PC-3 (cell line): ENCODE data around the gene COA1. TPM values are rescaled to one million over a fixed set of nuclear protein-coding genes. Genes with fewer than 3 reads are reported as not detected.
"Not testable (repeated sequence)": the region's sequence is repeated elsewhere in the genome, so short reads cannot be mapped to it uniquely, and the experiment has no call there.

Source experiments
- ATAC-seq: fragments of 200-7000 bp; cut with Tn5 transposase; 2 replicates; pipeline ENCODE4 v1.9.1; 2020; ENCODE audit warnings: mild to moderate bottlenecking, moderate library complexity
- BruUV-seq: library from RNA; stranded (reverse); fragments of 400-500 nt; replicated peaks from 2 replicates; lab custom pipeline; 2021; lab: Mats Ljungman, UMichigan
- CTCF ChIA-PET: fragments of 300-600 bp; sonication (Branson Sonifier 250); formaldehyde crosslinking; loops from one replicate; lab custom pipeline; 2022; ENCODE audit warnings: antibody characterized with exemption; lab: Charles Lee
- POLR2A ChIA-PET: fragments of 300-600 bp; sonication (Branson Sonifier 250); formaldehyde crosslinking; loops from one replicate; lab custom pipeline; 2022; ENCODE audit warnings: antibody characterized with exemption; ENCODE audit not compliant: unreplicated experiment; lab: Charles Lee
- DNase-seq: peaks from one replicate; pipeline ENCODE4 v3.0.0-alpha.2; 2015
- H2AFZ ChIP-seq: fragments of 300-600 bp; sonication (generic); 2 replicates; pipeline ENCODE4 v1.6.0; 2016; ENCODE audit warnings: antibody characterized with exemption, low read length
- H3F3A ChIP-seq: fragments of 300-600 bp; sonication (generic); one replicate; pipeline ENCODE4 v1.6.0; 2017; ENCODE audit warnings: antibody characterized with exemption, low read length, control low read depth, mild to moderate bottlenecking; ENCODE audit not compliant: unreplicated experiment
- H3K27ac ChIP-seq: fragments of 300-600 bp; sonication (generic); 2 replicates; pipeline ENCODE4 v1.5.1; 2016; ENCODE audit warnings: mild to moderate bottlenecking, low read length
- H3K27me3 ChIP-seq: fragments of 300-600 bp; sonication (generic); 2 replicates; pipeline ENCODE4 v1.6.1; 2016; ENCODE audit warnings: low read length, mixed read lengths
- H3K36me3 ChIP-seq: fragments of 300-600 bp; sonication (generic); 2 replicates; pipeline ENCODE4 v1.6.1; 2016; ENCODE audit warnings: low read depth, mixed run types, low read length, mixed read lengths
- H3K4me1 ChIP-seq: fragments of 300-600 bp; sonication (generic); 2 replicates; pipeline ENCODE4 v1.5.1; 2016; ENCODE audit warnings: low read length; ENCODE audit not compliant: insufficient read depth
- H3K4me2 ChIP-seq: fragments of 300-600 bp; sonication (generic); 2 replicates; pipeline ENCODE4 v1.6.0; 2016; ENCODE audit warnings: low read length
- H3K4me3 ChIP-seq: fragments of 300-600 bp; sonication (generic); 2 replicates; pipeline ENCODE4 v1.5.1; 2016; ENCODE audit warnings: mild to moderate bottlenecking, low read length, mixed read lengths
- H3K79me2 ChIP-seq: fragments of 300-600 bp; sonication (generic); 2 replicates; pipeline ENCODE4 v1.6.1; 2017; ENCODE audit warnings: low read length, mixed read lengths
- H3K9ac ChIP-seq: fragments of 300-600 bp; sonication (generic); 2 replicates; pipeline ENCODE4 v1.6.0; 2016; ENCODE audit warnings: mild to moderate bottlenecking, low read length
- H3K9me2 ChIP-seq: fragments of 300-600 bp; sonication (generic); replicated peaks from 2 replicates; pipeline ENCODE4 v1.6.1; 2016; ENCODE audit warnings: mixed run types, low read length, mixed read lengths
- H3K9me3 ChIP-seq: fragments of 300-600 bp; sonication (generic); 2 replicates; pipeline ENCODE4 v1.6.1; 2016; ENCODE audit warnings: low read length, mixed read lengths
- H4K20me1 ChIP-seq: fragments of 300-600 bp; sonication (generic); 2 replicates; pipeline ENCODE4 v1.6.1; 2016; ENCODE audit warnings: low read length, mixed read lengths
- CTCF ChIP-seq: fragments of 300-600 bp; sonication (generic); conservative IDR thresholded peaks from 2 replicates; pipeline ENCODE4 v1.5.1; 2017; ENCODE audit warnings: antibody characterized with exemption, low read depth, mild to moderate bottlenecking, low read length
- EZH2 ChIP-seq: fragments of 300-600 bp; sonication (generic); IDR thresholded peaks from one replicate; pipeline ENCODE4 v1.6.1; 2017; ENCODE audit warnings: antibody characterized with exemption, mild to moderate bottlenecking, low read length; ENCODE audit not compliant: unreplicated experiment
- EZH2phosphoT487 ChIP-seq: fragments of 300-600 bp; sonication (generic); IDR thresholded peaks from 2 replicates; pipeline ENCODE4 v1.6.1; 2018; ENCODE audit warnings: mild to moderate bottlenecking, antibody characterized with exemption, low read length, borderline replicate concordance
- intact Hi-C: fragments of 100-400 bp; cut with micrococcal nuclease; formaldehyde crosslinking; loops from 2 replicates; pipeline ENCODE4 v1.9.0; 2023
- total RNA-seq: library from RNA; depleted of rRNA; stranded (reverse); fragments of >200 nt; gene quantifications from 2 replicates; pipeline ENCODE4 v1.2.3, GENCODE V29; 2014

Gene COA1
- total RNA-seq, 1 experiment from 2014 or later: 82.0 TPM

GRCh38 chr7:43711503-43711902 is 17.8 kb downstream of the COA1 start:
- Histone ChIP-seq H4K20me1 (0 out of 2 replicates have a peak, but pooled peaks cover 3% of the 10 kb centered on the region), H3K4me3 (no peak overlapping the region), H3F3A (no peaks in the 10 kb centered on the region), H3K9ac (no peak overlapping the region), H3K36me3 (peaks cover 2% of the 10 kb centered on the region; the same call in 1 of the 2 replicates), H3K9me3 (no peaks in the 10 kb centered on the region), H3K27me3 (no peaks in the 10 kb centered on the region), H3K27ac (no peak overlapping the region), H3K79me2 (peaks cover 89% of the 10 kb centered on the region), H3K4me2 (no peak overlapping the region), H2AFZ (no peak overlapping the region), H3K9me2 (no peaks in the 10 kb centered on the region), H3K4me1 (no peaks in the 10 kb centered on the region)
- CTCF ChIA-PET: no interaction called here
- DNase-seq (no peak), ATAC-seq (no peak)
- no peak for TF ChIP-seq EZH2phosphoT487
- TF ChIP-seq CTCF: no peak
- no peak for TF ChIP-seq EZH2
- intact Hi-C loops: no loop called here
- BruUV-seq: no TSS peak
- POLR2A ChIA-PET: no interaction called here

- H3K4me3 ChIP-seq, H3K27me3 ChIP-seq, H2AFZ ChIP-seq, H3K9me2 ChIP-seq, H3K27ac ChIP-seq, H3K9me3 ChIP-seq, H3K4me1 ChIP-seq, POLR2A ChIA-PET, intact Hi-C loops, H3K9ac ChIP-seq, CTCF ChIA-PET, BruUV-seq, DNase-seq, H3F3A ChIP-seq, H3K4me2 ChIP-seq, H4K20me1 ChIP-seq, ATAC-seq: not testable (repeated sequence)
- Histone ChIP-seq H3K36me3 (peaks cover 10% of the 10 kb centered on the region; the same call in 1 of the 2 replicates), H3K79me2 (peaks cover 88% of the 10 kb centered on the region)
These were observed 21.3 kb downstream of the COA1 start for GRCh38 chr7:43708055-43708454.

GRCh38 chr7:43703573-43703972 is 25.8 kb downstream of the COA1 start:
- no peak for ATAC-seq
- intact Hi-C loops: loop anchor here (5.0 kb wide), 1 partner anchor 246 kb away; no protein-coding TSS in a partner anchor
- ChIA-PET CTCF (interaction anchor here (1.2 kb wide), 1 partner anchor 121 kb away, joined by 5 read pairs; the partner anchor contains the start of gene STK17A), POLR2A (no interaction called here)
- H3F3A ChIP-seq: no peaks in the 10 kb centered on the region
- no peak overlapping the region for H2AFZ ChIP-seq
- TF ChIP-seq EZH2phosphoT487: no peak
- no peak overlapping the region for H3K27ac ChIP-seq
- no TSS peak for BruUV-seq
- peaks cover 65% of the 10 kb centered on the region for H3K79me2 ChIP-seq
- no peak overlapping the region for H3K4me3 ChIP-seq
- H3K9me3 ChIP-seq: no peaks in the 10 kb centered on the region
- H4K20me1 ChIP-seq: 0 out of 2 replicates have a peak, but pooled peaks cover 3% of the 10 kb centered on the region
- H3K4me1 ChIP-seq: peaks cover 12% of the 10 kb centered on the region
- H3K4me2 ChIP-seq: no peak overlapping the region
- H3K27me3 ChIP-seq: no peaks in the 10 kb centered on the region
- H3K9me2 ChIP-seq: no peaks in the 10 kb centered on the region
- DNase-seq: no peak
- H3K36me3 ChIP-seq: peaks cover 10% of the 10 kb centered on the region; the same call in 1 of the 2 replicates
- H3K9ac ChIP-seq: no peak overlapping the region

- no peaks in the 10 kb centered on the region for H3F3A ChIP-seq
- H3K27me3 ChIP-seq: no peaks in the 10 kb centered on the region
- no peak overlapping the region for H3K27ac ChIP-seq
- ATAC-seq: no peak
- no TSS peak for BruUV-seq
- no peak overlapping the region for H3K4me3 ChIP-seq
- ChIA-PET CTCF (no interaction called here), POLR2A (no interaction called here)
- no peaks in the 10 kb centered on the region for H3K9me3 ChIP-seq
- H3K9ac ChIP-seq: no peak overlapping the region
- no peak overlapping the region for H3K4me2 ChIP-seq
- no peak overlapping the region for H2AFZ ChIP-seq
- DNase-seq: no peak
- H3K36me3 ChIP-seq: peaks cover 10% of the 10 kb centered on the region; the same call in 1 of the 2 replicates
- intact Hi-C loops: loop anchor here (5.0 kb wide), 1 partner anchor 246 kb away; no protein-coding TSS in a partner anchor
- TF ChIP-seq CTCF (no peak), EZH2 (no peak), EZH2phosphoT487 (no peak)
- peaks cover 18% of the 10 kb centered on the region for H3K4me1 ChIP-seq
- H3K79me2 ChIP-seq: peaks cover 65% of the 10 kb centered on the region
- H3K9me2 ChIP-seq: no peaks in the 10 kb centered on the region
- H4K20me1 ChIP-seq: no peaks in the 10 kb centered on the region
These were observed 26.3 kb downstream of the COA1 start for GRCh38 chr7:43702974-43703373.
